K562 (cell line): ENCODE measurements around the gene RABIF. TPM values are rescaled to one million over a fixed set of nuclear protein-coding genes. Genes with fewer than 3 reads are reported as not detected.
A peak's percentile ranks its signal among the peaks of the same experiment; 100 is the strongest.

Experiments
- CBFB ChIP-seq: sonication (generic); formaldehyde crosslinking; IDR thresholded peaks from 2 replicates; pipeline ENCODE4 v1.4.0; 2020; ENCODE audit warnings: mild to moderate bottlenecking, missing genetic modification reagents
- CC2D1A ChIP-seq: fragments of 450-650 bp; IDR thresholded peaks from 2 replicates; pipeline ENCODE4 v1.6.1; 2017; ENCODE audit warnings: mild to moderate bottlenecking
- HMG20A ChIP-seq: fragments of 450-650 bp; formaldehyde crosslinking; conservative IDR thresholded peaks from 2 replicates; pipeline ENCODE4 v1.4.0; 2020; ENCODE audit warnings: mild to moderate bottlenecking, mixed read lengths
- IRF1 ChIP-seq: sonication (generic); formaldehyde crosslinking; IDR thresholded peaks from 2 replicates; pipeline ENCODE4 v1.8.0; 2022; ENCODE audit warnings: missing genetic modification reagents, mild to moderate bottlenecking, borderline replicate concordance
- KDM1A ChIP-seq, 2 experiments: fragments of 450-650 bp; IDR thresholded peaks; 2 replicates each; pipeline ENCODE4 v1.6.1; 2016; ENCODE audit warnings: mild to moderate bottlenecking in 2 of 2
- POLR2B ChIP-seq: fragments of 450-650 bp; IDR thresholded peaks from 2 replicates; pipeline ENCODE4 v1.6.1; 2018; ENCODE audit warnings: low read depth; ENCODE audit not compliant: partially characterized antibody
- SMAD3 ChIP-seq: fragments of 450-650 bp; formaldehyde crosslinking; conservative IDR thresholded peaks from 2 replicates; pipeline ENCODE4 v1.4.0; 2020; ENCODE audit warnings: mild to moderate bottlenecking
- TCF15 ChIP-seq: fragments of 250-450 bp; sonication (Bioruptor Pico); IDR thresholded peaks from 2 replicates; pipeline ENCODE4 v1.8.0; 2022; ENCODE audit warnings: moderate library complexity, mild to moderate bottlenecking, inconsistent platforms
- ZFP1 ChIP-seq: fragments of 450-650 bp; formaldehyde crosslinking; IDR thresholded peaks from 2 replicates; pipeline ENCODE4 v1.4.0; 2020; ENCODE audit warnings: mild to moderate bottlenecking, mixed read lengths
- ZKSCAN3 ChIP-seq: fragments of 250-450 bp; sonication (Bioruptor Pico); IDR thresholded peaks from 2 replicates; pipeline ENCODE4 v1.4.0; 2020
- ZNF318 ChIP-seq, 2 experiments: fragments of 450-650 bp; IDR thresholded peaks; 2 replicates each; pipeline ENCODE4 v1.6.1; 2016; ENCODE audit warnings: mild to moderate bottlenecking in 2 of 2, borderline replicate concordance in 1 of 2, low read depth in 1 of 2, moderate library complexity in 1 of 2
- polyA plus RNA-seq, 8 experiments: library from polyadenylated mRNA; depleted of rRNA in 4 of 8; stranded (reverse) in 5 of 8; unstranded in 3 of 8; fragments of >200 nt; fragmentation: Nextera tagmentation in 2 of 8; fragmentation: Illumina TruSeq in 1 of 8; extraction: Ambion mirVana in 2 of 8; extraction: Trizol in 1 of 8; gene quantifications; 2 replicates each; pipeline versions ENCODE4 v1.2.1 to v1.2.3, GENCODE V29; 2011 to 2014; ENCODE audit warnings: inconsistent platforms in 1 of 8, missing spikeins in 1 of 8
- total RNA-seq, 7 experiments: library from RNA; depleted of rRNA in 6 of 7; stranded (reverse); fragments of >200 nt in 6 of 7; fragmentation: Illumina TruSeq in 2 of 7; extraction: Trizol in 2 of 7; gene quantifications; 2 replicates each; pipeline versions ENCODE4 v1.2.1 to v1.2.3, GENCODE V29; 2011 to 2021; ENCODE audit warnings: low replicate concordance in 1 of 7
- TF ChIP-seq, protein P1 (sequence below): fragments of 250-450 bp; sonication (Bioruptor Pico); IDR thresholded peaks from 2 replicates; pipeline ENCODE4 v1.8.0; 2021; ENCODE audit warnings: borderline replicate concordance, mild to moderate bottlenecking, moderate library complexity; ENCODE audit not compliant: poor library complexity, severe bottlenecking
- TF ChIP-seq, protein P2 (sequence below): sonication (generic); formaldehyde crosslinking; IDR thresholded peaks from 2 replicates; pipeline ENCODE4 v1.8.1; 2022; ENCODE audit warnings: missing genetic modification reagents

The RABIF gene
- total and polyA plus RNA-seq, 9 of the 15 experiments (the other 6 are each of a cell fraction or from before 2014, with no cell fraction given) = 7.4 to 20.1 (median 11.0) TPM

DNA sequence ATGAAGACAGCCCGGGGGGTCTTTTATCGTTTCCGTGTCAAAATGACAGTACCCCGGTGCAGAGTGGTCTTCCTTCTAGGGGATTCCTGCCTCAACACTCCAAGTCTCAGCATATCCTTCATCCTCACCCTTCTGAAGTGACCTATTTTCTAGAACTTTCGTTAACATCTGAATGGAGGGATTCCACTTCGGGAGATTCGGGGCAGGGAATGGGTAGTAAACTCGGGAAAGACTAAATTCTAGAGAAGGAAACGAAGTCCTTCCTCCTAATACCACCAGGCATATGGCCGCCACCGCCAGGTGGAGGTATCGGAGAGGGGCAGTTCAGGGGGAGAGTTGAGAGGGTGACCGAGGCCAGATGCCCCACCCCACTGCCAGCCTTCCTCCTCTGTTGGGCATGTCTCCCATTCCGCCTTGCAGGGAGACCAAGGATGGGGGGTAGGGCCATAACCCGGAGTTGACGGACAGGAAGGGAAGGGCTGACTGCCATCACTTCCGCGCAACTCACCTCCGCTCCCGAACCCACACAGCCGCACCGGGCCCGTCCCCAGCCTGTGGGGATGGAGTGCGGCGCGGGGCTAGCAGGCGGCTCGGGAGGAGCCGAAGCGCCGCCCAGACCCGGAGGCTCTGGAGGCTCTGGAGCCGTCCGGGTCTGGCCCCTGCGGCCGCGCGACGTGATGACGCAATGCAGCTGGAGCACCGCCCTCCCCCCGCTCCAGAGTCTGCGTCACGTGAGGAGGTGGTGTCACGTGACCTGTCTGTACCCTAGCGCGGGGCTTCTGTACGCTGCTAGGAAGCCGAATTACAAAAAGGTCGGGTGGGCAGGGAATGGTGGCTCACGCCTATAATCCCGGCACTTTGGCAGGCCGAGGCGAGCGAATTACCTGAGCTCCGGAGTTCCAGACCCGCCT is 37.9 kb upstream of the RABIF start, which contains the start of gene KLHL12 (continued):
- peak in 1 of 2 experiments; percentile 37; a peak in 1 of 4 replicates for TF ChIP-seq ZNF318 (IDR thresholded peaks at IDR 0.05; ENCODE audit: borderline replicate concordance in 1 of 2, low read depth in 1 of 2)
- TF ChIP-seq ZKSCAN3 = no peak
- peak in 1 of 2 experiments; percentile 45; a peak in 2 of 4 replicates for TF ChIP-seq KDM1A (IDR thresholded peaks at IDR 0.05)
- TF ChIP-seq, protein P1, sequence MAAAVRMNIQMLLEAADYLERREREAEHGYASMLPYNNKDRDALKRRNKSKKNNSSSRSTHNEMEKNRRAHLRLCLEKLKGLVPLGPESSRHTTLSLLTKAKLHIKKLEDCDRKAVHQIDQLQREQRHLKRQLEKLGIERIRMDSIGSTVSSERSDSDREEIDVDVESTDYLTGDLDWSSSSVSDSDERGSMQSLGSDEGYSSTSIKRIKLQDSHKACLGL = peak; percentile 40
- TF ChIP-seq, protein P2, sequence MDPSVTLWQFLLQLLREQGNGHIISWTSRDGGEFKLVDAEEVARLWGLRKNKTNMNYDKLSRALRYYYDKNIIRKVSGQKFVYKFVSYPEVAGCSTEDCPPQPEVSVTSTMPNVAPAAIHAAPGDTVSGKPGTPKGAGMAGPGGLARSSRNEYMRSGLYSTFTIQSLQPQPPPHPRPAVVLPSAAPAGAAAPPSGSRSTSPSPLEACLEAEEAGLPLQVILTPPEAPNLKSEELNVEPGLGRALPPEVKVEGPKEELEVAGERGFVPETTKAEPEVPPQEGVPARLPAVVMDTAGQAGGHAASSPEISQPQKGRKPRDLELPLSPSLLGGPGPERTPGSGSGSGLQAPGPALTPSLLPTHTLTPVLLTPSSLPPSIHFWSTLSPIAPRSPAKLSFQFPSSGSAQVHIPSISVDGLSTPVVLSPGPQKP (CRISPR knock-in tag) = no peak
- TF ChIP-seq POLR2B = peak; percentile 91
- TF ChIP-seq ZFP1 (CRISPR knock-in tag) = no peak
- TF ChIP-seq SMAD3 (CRISPR knock-in tag) = peak; percentile 66; the same call in 1 of the 2 replicates
- TF ChIP-seq IRF1 (CRISPR knock-in tag) = peak; percentile 32; the same call in 1 of the 2 replicates
- no peak for TF ChIP-seq HMG20A (CRISPR knock-in tag)
- TF ChIP-seq CBFB (CRISPR knock-in tag) = peak; percentile 44; the same call in 1 of the 2 replicates
- TF ChIP-seq TCF15 (CRISPR knock-in tag) = no peak
- peak; percentile 79 for TF ChIP-seq CC2D1A
